Measurements from ENCODE around the gene RHOF.

DNA sequence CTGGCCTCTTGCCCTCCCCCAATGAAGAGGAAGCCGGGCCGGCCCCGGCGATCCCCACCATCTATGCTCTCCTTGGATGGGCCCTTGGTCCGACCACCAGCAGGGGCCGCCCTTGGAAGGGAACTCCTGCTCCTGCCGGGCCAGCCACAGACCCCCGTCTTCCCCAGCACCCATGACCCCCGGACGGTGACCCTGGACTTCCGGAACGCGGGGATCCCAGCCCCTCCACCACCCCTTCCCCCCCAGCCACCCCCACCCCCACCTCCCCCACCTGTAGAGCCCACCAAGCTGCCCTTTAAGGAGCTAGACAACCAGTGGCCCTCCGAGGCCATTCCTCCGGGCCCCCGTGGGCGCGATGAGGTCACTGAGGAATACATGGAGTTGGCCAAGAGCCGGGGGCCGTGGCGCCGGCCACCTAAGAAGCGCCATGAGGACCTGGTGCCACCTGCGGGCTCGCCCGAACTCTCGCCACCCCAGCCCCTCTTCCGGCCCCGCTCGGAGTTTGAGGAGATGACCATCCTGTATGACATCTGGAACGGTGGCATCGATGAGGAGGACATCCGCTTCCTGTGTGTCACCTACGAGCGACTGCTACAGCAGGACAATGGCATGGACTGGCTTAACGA, 29.7 kb upstream of the RHOF start:
- TF ChIP-seq, protein P1, sequence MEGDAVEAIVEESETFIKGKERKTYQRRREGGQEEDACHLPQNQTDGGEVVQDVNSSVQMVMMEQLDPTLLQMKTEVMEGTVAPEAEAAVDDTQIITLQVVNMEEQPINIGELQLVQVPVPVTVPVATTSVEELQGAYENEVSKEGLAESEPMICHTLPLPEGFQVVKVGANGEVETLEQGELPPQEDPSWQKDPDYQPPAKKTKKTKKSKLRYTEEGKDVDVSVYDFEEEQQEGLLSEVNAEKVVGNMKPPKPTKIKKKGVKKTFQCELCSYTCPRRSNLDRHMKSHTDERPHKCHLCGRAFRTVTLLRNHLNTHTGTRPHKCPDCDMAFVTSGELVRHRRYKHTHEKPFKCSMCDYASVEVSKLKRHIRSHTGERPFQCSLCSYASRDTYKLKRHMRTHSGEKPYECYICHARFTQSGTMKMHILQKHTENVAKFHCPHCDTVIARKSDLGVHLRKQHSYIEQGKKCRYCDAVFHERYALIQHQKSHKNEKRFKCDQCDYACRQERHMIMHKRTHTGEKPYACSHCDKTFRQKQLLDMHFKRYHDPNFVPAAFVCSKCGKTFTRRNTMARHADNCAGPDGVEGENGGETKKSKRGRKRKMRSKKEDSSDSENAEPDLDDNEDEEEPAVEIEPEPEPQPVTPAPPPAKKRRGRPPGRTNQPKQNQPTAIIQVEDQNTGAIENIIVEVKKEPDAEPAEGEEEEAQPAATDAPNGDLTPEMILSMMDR (IDR thresholded peaks at IDR 0.05): no peak
- no peak for TF ChIP-seq POLR2A (IDR thresholded peaks at IDR 0.05)

Data from esophagus squamous epithelium (tissue), 4 donors.